ENCODE measurements around the gene FNDC1. TPM values are rescaled to one million over a fixed set of nuclear protein-coding genes. Genes with fewer than 3 reads are reported as not detected.

FNDC1 gene
- total and polyA plus RNA-seq, 4 donors, result 0.38 to 2.5 (median 1.1) TPM

GRCh38 chr6:159204605-159205004, 35.4 kb downstream of the FNDC1 start:
- no peak for DNase-seq
- no peak for ATAC-seq (ENCODE audit: low FRiP score)
- Histone ChIP-seq H3K4me3 (ENCODE audit: low read length in 2 of 2) (no peak overlapping the region), H3K27ac (ENCODE audit: low read depth in 1 of 2, low read length in 2 of 2) (no peak overlapping the region), H3K4me1 (ENCODE audit: control insufficient read depth in 1 of 2, insufficient read depth in 2 of 2, low read length in 2 of 2) (peaks cover 0 to 4% of the 10 kb centered on the region in 2 donors), H3K27me3 (ENCODE audit: control insufficient read depth in 1 of 2, insufficient read depth in 2 of 2, low read length in 1 of 2) (no peaks in the 10 kb centered on the region), H3K9me3 (ENCODE audit: control insufficient read depth, low read length) (no peaks in the 10 kb centered on the region), H3K36me3 (ENCODE audit: control insufficient read depth in 1 of 2, insufficient read depth in 2 of 2, low read length in 1 of 2) (no peaks in the 10 kb centered on the region)
- intact Hi-C loops (cut with DNase I), result no loop called here
- WGBS, 2 donors, result 98 to 99% methylated on average over 3 of the region's 3 CpGs

DNA sequence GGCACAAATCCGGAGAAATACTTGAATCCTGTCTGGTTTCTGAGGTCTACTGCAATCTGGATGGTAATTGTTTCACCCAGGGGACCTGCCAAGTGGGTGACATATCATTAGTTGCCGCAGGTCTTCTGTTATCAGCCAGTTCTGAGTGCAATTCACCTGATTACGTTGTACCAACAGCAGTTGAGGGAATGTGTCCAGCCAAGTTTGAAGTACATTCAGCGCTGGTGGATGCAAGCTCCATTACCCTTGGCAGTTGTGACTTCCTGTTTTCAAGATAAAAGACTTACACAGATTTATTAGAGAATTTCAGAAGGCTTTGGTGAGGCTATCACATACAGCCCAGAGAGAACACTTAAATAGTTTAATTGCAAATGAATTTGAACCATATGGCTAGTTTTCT, 42.8 kb downstream of the FNDC1 start:
- no peaks in the 10 kb centered on the region for H3K9me3 ChIP-seq (ENCODE audit: control insufficient read depth, low read length)
- WGBS, 2 donors, result 7 to 16% methylated on average over 4 of the region's 4 CpGs
- peaks cover 0 to 3% of the 10 kb centered on the region in 2 donors for H3K4me1 ChIP-seq (ENCODE audit: control insufficient read depth in 1 of 2, insufficient read depth in 2 of 2, low read length in 2 of 2)
- no peaks in the 10 kb centered on the region for H3K36me3 ChIP-seq (ENCODE audit: control insufficient read depth in 1 of 2, insufficient read depth in 2 of 2, low read length in 1 of 2)
- no peaks in the 10 kb centered on the region for H3K27me3 ChIP-seq (ENCODE audit: control insufficient read depth in 1 of 2, insufficient read depth in 2 of 2, low read length in 1 of 2)
- no peak overlapping the region for H3K4me3 ChIP-seq (ENCODE audit: low read length in 2 of 2)
- DNase-seq (no peak), ATAC-seq (ENCODE audit: low FRiP score) (no peak)
- intact Hi-C loops (cut with DNase I), result loop anchor here (5.0 kb wide), 2 partner anchors 35 to 40 kb away; no protein-coding TSS in a partner anchor
- no peak overlapping the region for H3K27ac ChIP-seq (ENCODE audit: low read depth in 1 of 2, low read length in 2 of 2)

DNA sequence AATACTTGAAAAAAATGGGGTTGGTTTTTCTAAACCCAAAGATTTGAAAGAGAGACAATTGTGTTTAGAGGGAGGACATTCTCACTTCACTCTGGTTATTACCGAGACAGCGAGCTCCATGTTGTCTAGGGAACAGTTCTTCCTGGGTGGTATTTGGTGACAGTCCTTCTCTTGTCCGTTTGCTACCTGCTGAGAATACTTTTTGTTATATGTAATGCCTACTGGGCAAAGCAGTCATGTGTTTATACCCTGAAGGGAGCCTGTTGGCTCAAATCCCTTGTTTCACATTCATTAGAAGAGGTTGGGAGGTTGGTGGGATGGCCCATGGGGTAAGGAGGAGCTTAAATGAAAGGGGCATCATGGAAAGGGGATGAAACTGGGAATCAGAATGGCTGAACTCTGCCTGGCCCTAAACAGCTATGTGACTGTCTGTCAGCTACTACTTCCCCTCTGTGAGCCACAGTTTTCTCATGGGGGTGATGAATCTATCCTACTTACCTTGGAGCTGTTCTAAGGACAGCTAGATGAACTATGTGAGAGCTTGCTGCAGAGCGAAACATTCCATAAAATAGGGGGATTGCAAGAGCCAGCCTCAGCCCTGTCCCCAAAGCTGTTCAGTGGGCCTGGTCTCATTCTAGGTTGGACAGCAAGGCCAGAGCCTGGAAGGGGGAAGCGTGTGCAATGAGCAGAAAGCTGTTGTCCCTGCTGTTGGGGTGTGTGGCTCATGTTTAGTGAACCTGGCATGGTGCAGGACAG, 43.5 kb downstream of the FNDC1 start:
- intact Hi-C loops (cut with DNase I), result loop anchor here (5.0 kb wide), 2 partner anchors 35 to 40 kb away; no protein-coding TSS in a partner anchor
- no peak overlapping the region for H3K4me3 ChIP-seq (ENCODE audit: low read length in 2 of 2)
- WGBS, 2 donors, result 86 to 87% methylated on average over 5 of the region's 5 CpGs
- H3K36me3 ChIP-seq (ENCODE audit: control insufficient read depth in 1 of 2, insufficient read depth in 2 of 2, low read length in 1 of 2), result no peaks in the 10 kb centered on the region
- no peaks in the 10 kb centered on the region for H3K27me3 ChIP-seq (ENCODE audit: control insufficient read depth in 1 of 2, insufficient read depth in 2 of 2, low read length in 1 of 2)
- H3K9me3 ChIP-seq (ENCODE audit: control insufficient read depth, low read length), result no peaks in the 10 kb centered on the region
- H3K27ac ChIP-seq (ENCODE audit: low read depth in 1 of 2, low read length in 2 of 2), result no peak overlapping the region
- peaks cover 0 to 3% of the 10 kb centered on the region in 2 donors for H3K4me1 ChIP-seq (ENCODE audit: control insufficient read depth in 1 of 2, insufficient read depth in 2 of 2, low read length in 2 of 2)
- DNase-seq (no peak), ATAC-seq (ENCODE audit: low FRiP score) (no peak)

GRCh38 chr6:159213405-159213804, 44.2 kb downstream of the FNDC1 start:
- Histone ChIP-seq H3K4me3 (ENCODE audit: low read length in 2 of 2) (no peak overlapping the region), H3K4me1 (ENCODE audit: control insufficient read depth in 1 of 2, insufficient read depth in 2 of 2, low read length in 2 of 2) (peaks cover 0 to 3% of the 10 kb centered on the region in 2 donors), H3K9me3 (ENCODE audit: control insufficient read depth, low read length) (no peaks in the 10 kb centered on the region), H3K27me3 (ENCODE audit: control insufficient read depth in 1 of 2, insufficient read depth in 2 of 2, low read length in 1 of 2) (no peaks in the 10 kb centered on the region), H3K27ac (ENCODE audit: low read depth in 1 of 2, low read length in 2 of 2) (no peak overlapping the region), H3K36me3 (ENCODE audit: control insufficient read depth in 1 of 2, insufficient read depth in 2 of 2, low read length in 1 of 2) (no peaks in the 10 kb centered on the region)
- DNase-seq, result no peak
- WGBS, 2 donors, result 44 to 56% methylated on average over 3 of the region's 3 CpGs
- intact Hi-C loops (cut with DNase I), result loop anchor here (5.0 kb wide), 2 partner anchors 36 to 41 kb away; no protein-coding TSS in a partner anchor
- no peak for ATAC-seq (ENCODE audit: low FRiP score)

- 4 to 7% methylated on average over 2 of the region's 2 CpGs for WGBS, 2 donors
- Histone ChIP-seq H3K4me1 (ENCODE audit: control insufficient read depth in 1 of 2, insufficient read depth in 2 of 2, low read length in 2 of 2) (peaks cover 0 to 3% of the 10 kb centered on the region in 2 donors), H3K36me3 (ENCODE audit: control insufficient read depth in 1 of 2, insufficient read depth in 2 of 2, low read length in 1 of 2) (no peaks in the 10 kb centered on the region), H3K9me3 (ENCODE audit: control insufficient read depth, low read length) (no peaks in the 10 kb centered on the region), H3K27me3 (ENCODE audit: control insufficient read depth in 1 of 2, insufficient read depth in 2 of 2, low read length in 1 of 2) (no peaks in the 10 kb centered on the region), H3K27ac (ENCODE audit: low read depth in 1 of 2, low read length in 2 of 2) (no peak overlapping the region), H3K4me3 (ENCODE audit: low read length in 2 of 2) (no peak overlapping the region)
- intact Hi-C loops (cut with DNase I), result loop anchor here (5.0 kb wide), 2 partner anchors 37 to 42 kb away; no protein-coding TSS in a partner anchor
- DNase-seq, result no peak
- no peak for ATAC-seq (ENCODE audit: low FRiP score)
Observed at GRCh38 chr6:159214281-159214680, 45.1 kb downstream of the FNDC1 start.

DNA sequence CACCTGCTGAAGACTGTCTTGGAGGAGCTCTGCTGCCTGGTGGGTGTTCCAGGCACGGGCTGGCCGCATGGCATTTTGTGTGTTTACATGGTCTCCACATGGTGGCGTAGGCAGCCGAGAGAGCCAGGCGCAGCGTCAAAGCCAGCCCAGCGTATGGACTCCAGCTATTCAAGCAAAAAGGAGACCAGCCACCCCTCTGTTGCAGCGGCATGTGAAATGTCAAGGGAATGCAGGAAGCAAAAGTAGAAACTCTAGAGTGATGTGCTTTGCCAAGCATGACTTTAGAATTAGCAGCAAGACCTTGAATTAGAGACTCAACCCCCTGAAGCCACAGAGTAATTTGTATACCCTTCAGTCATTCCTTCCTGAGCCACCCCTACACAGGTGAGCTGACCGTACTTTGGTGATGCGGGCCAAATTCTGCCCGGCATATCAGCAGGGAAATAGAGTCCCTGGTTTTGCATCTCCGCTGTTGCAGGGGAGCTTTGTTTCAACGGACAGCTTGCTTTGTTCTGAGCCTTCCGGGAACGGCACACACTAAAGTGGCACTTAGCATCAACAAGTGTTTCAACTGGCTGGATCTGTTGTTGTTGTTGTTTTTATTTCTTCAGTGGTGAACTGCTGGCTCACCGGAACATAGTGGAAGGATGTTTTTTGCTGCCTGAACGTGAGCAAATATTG, 48.5 kb downstream of the FNDC1 start:
- H3K4me1 ChIP-seq (ENCODE audit: control insufficient read depth in 1 of 2, insufficient read depth in 2 of 2, low read length in 2 of 2), result peaks cover 0 to 3% of the 10 kb centered on the region in 2 donors
- H3K9me3 ChIP-seq (ENCODE audit: control insufficient read depth, low read length), result no peaks in the 10 kb centered on the region
- 48% methylated on average over 17 of the region's 17 CpGs for WGBS, 2 donors
- H3K27ac ChIP-seq (ENCODE audit: low read depth in 1 of 2, low read length in 2 of 2), result no peak overlapping the region
- no peak for ATAC-seq (ENCODE audit: low FRiP score)
- intact Hi-C loops (cut with DNase I), result loop anchor here in 1 of 2 donors (5.0 kb wide), 1 partner anchor 245 kb away; no protein-coding TSS in a partner anchor
- no peak overlapping the region for H3K4me3 ChIP-seq (ENCODE audit: low read length in 2 of 2)
- no peak for DNase-seq
- no peaks in the 10 kb centered on the region for H3K27me3 ChIP-seq (ENCODE audit: control insufficient read depth in 1 of 2, insufficient read depth in 2 of 2, low read length in 1 of 2)
- no peaks in the 10 kb centered on the region for H3K36me3 ChIP-seq (ENCODE audit: control insufficient read depth in 1 of 2, insufficient read depth in 2 of 2, low read length in 1 of 2)

GRCh38 chr6:159220093-159220492, 50.9 kb downstream of the FNDC1 start:
- no peak for ATAC-seq (ENCODE audit: low FRiP score)
- Histone ChIP-seq H3K4me1 (ENCODE audit: control insufficient read depth in 1 of 2, insufficient read depth in 2 of 2, low read length in 2 of 2) (no peaks in the 10 kb centered on the region), H3K27me3 (ENCODE audit: control insufficient read depth in 1 of 2, insufficient read depth in 2 of 2, low read length in 1 of 2) (no peaks in the 10 kb centered on the region), H3K4me3 (ENCODE audit: low read length in 2 of 2) (no peak overlapping the region), H3K36me3 (ENCODE audit: control insufficient read depth in 1 of 2, insufficient read depth in 2 of 2, low read length in 1 of 2) (no peaks in the 10 kb centered on the region), H3K27ac (ENCODE audit: low read depth in 1 of 2, low read length in 2 of 2) (no peak overlapping the region), H3K9me3 (ENCODE audit: control insufficient read depth, low read length) (no peaks in the 10 kb centered on the region)
- intact Hi-C loops (cut with DNase I), result loop anchor here in 1 of 2 donors (2.0 kb wide), 1 partner anchor 43 kb away; no protein-coding TSS in a partner anchor
- WGBS, 2 donors, result 84 to 86% methylated on average over 5 of the region's 5 CpGs
- DNase-seq, result no peak

GRCh38 chr6:159221486-159222170, 52.4 kb downstream of the FNDC1 start:
- no peaks in the 10 kb centered on the region for H3K36me3 ChIP-seq (ENCODE audit: control insufficient read depth in 1 of 2, insufficient read depth in 2 of 2, low read length in 1 of 2)
- WGBS, 2 donors, result 66 to 70% methylated on average over 12 of the region's 12 CpGs
- no peaks in the 10 kb centered on the region for H3K9me3 ChIP-seq (ENCODE audit: control insufficient read depth, low read length)
- no peaks in the 10 kb centered on the region for H3K27me3 ChIP-seq (ENCODE audit: control insufficient read depth in 1 of 2, insufficient read depth in 2 of 2, low read length in 1 of 2)
- no peak overlapping the region for H3K27ac ChIP-seq (ENCODE audit: low read depth in 1 of 2, low read length in 2 of 2)
- no peaks in the 10 kb centered on the region for H3K4me1 ChIP-seq (ENCODE audit: control insufficient read depth in 1 of 2, insufficient read depth in 2 of 2, low read length in 2 of 2)
- intact Hi-C loops (cut with DNase I), result loop anchor here in 1 of 2 donors (2.0 kb wide), 1 partner anchor 41 kb away; no protein-coding TSS in a partner anchor
- no peak overlapping the region for H3K4me3 ChIP-seq (ENCODE audit: low read length in 2 of 2)
- DNase-seq, result no peak
- ATAC-seq (ENCODE audit: low FRiP score), result no peak
